Activated CD4-positive, CD25-positive, alpha-beta regulatory T cell (primary cell): Measurements from ENCODE around the gene ARFRP1.

Experiments
- DNase-seq, 4 experiments: peaks; one replicate each; lab custom pipeline; 2025; lab: John Stamatoyannopoulos, UW

Gene ARFRP1

GRCh38 chr20:63707558-63708300 lies at the start of gene ARFRP1, which contains the start of gene ZGPAT:
Gene ARFRP1, minus strand, starts transcription at chr20:63707976. Its CDS starts 885 bp downstream, at chr20:63707091.
Gene ZGPAT, plus strand, starts transcription at chr20:63708039. Its CDS starts 542 bp downstream, at chr20:63708581.
- peak; percentile 71 to 88 (median 78) for DNase-seq

- no peak for DNase-seq
These were observed 48.8 kb upstream of the ARFRP1 start for GRCh38 chr20:63756648-63756991.

GRCh38 chr20:63755933-63756647 lies 48.3 kb upstream of the ARFRP1 start:
- no peak for DNase-seq

GRCh38 chr20:63754008-63754407 lies 46.2 kb upstream of the ARFRP1 start:
- no peak for DNase-seq

- no peak for DNase-seq
These were observed 45.6 kb upstream of the ARFRP1 start for GRCh38 chr20:63753381-63753780.

GRCh38 chr20:63752411-63753101 lies 44.8 kb upstream of the ARFRP1 start:
- no peak for DNase-seq

GRCh38 chr20:63751471-63752271 lies 43.9 kb upstream of the ARFRP1 start:
- no peak for DNase-seq

GRCh38 chr20:63750807-63751470 lies 43.2 kb upstream of the ARFRP1 start:
- DNase-seq, result peak in 3 of 4 experiments; percentile 50 to 64 (median 58)

- no peak for DNase-seq
These were observed 42.1 kb upstream of the ARFRP1 start for GRCh38 chr20:63749597-63750508.

- no peak for DNase-seq
These were observed 41.1 kb upstream of the ARFRP1 start for GRCh38 chr20:63748934-63749270.

- no peak for DNase-seq
These were observed 40.5 kb upstream of the ARFRP1 start for GRCh38 chr20:63748070-63748933.

- DNase-seq, result no peak
These were observed 39.9 kb upstream of the ARFRP1 start for GRCh38 chr20:63747622-63748069.

GRCh38 chr20:63746751-63747315 lies 39.1 kb upstream of the ARFRP1 start:
- no peak for DNase-seq

- DNase-seq, result no peak
These were observed 38.4 kb upstream of the ARFRP1 start for GRCh38 chr20:63745961-63746731.

- DNase-seq, result no peak
These were observed 37.6 kb upstream of the ARFRP1 start for GRCh38 chr20:63745424-63745805.

GRCh38 chr20:63744574-63745423 lies 37.0 kb upstream of the ARFRP1 start:
- DNase-seq, result no peak

- no peak for DNase-seq
These were observed 36.4 kb upstream of the ARFRP1 start for GRCh38 chr20:63744158-63744557.
